ENCODE measurements around the gene ZNF619. TPM values are rescaled to one million over a fixed set of nuclear protein-coding genes. Genes with fewer than 3 reads are reported as not detected.
"Not testable (repeated sequence)": the region's sequence is repeated elsewhere in the genome, so short reads cannot be mapped to it uniquely, and the experiment has no call there.

ZNF619 gene
- polyA plus RNA-seq (ENCODE audit: insufficient read length), result 3.6 TPM

DNA sequence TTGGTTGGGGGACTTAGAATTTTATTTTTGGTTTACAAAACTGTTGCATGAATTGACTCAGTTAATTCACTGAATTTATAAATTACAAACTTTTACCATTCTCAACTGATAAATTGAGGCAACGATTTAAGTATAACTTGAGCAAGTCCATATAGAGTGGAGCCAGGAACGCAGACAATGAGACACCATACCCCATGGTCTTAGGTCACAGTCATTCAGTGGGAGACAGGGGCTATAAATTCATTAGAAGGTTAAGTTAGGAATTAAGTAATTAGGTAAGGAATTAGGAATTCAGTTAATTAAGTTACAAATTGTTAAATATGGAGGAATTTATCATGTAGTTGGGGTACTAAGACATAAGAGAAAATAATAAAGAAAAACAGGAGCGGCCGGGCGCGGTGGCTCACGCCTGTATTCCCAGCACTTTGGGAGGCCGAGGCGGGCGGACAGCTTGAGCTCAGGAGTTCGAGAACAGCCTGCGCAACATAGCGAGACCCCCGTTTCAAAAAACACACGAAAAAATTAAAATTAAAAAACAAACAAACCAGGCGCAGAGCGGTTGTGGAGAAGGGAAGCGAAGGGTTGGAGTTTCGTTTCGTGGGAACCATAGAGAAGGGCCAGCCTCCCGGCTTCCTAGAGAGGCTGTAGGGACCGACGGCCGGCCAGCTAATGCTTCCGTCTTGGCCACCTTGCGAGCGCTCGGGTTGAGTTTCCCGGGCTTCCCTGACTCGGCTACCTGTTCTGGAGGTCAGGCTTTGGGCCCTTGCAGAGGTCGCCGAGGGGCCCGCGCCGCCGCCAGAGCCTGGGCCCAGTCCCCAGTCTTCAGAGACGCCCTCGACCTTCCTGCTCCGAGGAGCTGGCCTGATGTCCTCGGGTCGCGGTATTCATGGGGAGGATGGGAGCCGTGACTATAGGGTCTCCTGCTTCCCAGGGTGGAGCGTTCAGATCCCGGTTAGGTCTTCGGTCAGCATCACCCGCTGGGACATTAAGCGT, at the start of gene ZNF619:
TSS of gene ZNF619 (plus strand) at position 645 of the 993 bp plus-strand sequence. CDS start 858 bp downstream, outside the sequence.
- DNase-seq, result peak; percentile 84

DNA sequence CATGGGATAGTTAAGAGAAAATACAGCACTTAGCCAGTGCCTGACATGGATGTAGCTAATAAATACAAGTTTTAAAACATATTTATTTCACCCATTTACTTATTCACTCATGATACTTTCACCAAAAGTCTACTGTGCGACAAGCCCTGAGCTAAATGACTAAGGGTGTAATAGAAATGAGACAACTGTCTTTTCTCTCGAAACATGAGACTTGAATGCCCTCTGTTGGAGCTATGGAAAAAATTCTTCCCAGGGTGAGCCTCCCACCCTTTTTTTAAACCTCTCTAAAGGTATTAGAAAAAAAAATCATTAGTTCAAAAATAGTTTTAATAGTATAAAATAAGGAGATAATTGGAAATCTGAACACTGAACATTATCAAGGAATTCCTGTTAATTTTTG, 44.1 kb upstream of the ZNF619 start:
- no peak for DNase-seq

DNA sequence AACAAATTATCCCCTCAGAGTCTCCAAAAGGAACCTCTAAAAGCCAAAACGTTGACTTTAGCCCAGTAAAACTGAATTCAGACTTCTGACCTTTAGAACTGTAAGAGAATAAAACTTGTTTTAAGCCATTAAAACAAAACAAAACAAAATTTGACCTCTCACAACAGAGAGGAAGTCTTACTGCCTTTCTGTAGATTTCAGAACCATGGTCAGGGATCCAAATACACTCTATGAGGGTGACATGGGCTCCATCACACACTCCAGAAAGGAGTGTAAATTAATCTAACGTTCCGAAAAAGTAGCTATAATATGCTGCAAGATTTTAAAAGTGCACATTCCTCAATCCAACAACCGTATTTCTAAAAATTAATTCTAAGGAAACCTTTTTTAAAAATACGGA, 39.0 kb upstream of the ZNF619 start:
- DNase-seq, result no peak

DNA sequence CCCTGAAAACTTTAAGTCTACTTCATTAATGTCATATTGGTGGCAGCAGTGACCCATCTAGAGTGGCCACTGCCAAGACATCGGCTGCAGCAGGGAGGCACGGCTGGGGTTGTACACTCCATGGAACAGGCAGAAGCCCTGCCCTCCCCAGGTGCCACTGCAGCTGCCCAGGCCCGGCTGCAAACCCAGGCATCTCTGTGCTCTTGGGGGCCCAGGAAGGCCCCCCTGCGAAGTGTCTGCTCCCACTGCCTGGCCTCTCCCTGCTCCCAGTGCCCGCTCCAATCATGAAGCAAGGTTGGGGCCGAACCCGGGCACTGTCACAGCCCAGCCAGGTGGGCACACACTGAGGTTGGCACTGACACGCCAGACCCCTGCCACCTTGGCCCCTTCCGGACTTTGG, 31.9 kb upstream of the ZNF619 start:
- DNase-seq, result no peak

DNA sequence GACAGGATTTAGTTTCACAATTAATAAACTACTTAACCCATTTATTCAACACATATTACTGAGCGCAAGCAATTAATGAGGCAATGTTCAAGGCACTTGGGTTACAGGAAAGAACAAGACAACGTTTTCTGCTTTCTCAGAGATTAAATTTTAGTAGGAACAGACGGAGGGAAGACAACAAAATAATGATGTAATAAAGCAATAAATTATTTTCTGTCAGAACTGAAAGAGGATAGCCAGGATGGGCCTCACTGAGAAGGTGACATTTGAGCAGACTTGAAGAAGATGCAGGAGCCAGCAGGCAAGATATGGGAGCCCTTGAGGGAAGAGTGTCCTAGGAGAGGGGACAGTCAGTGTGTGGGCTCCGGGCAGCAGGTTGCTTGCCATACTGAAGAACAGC, 31.0 kb upstream of the ZNF619 start:
- no peak for DNase-seq

DNA sequence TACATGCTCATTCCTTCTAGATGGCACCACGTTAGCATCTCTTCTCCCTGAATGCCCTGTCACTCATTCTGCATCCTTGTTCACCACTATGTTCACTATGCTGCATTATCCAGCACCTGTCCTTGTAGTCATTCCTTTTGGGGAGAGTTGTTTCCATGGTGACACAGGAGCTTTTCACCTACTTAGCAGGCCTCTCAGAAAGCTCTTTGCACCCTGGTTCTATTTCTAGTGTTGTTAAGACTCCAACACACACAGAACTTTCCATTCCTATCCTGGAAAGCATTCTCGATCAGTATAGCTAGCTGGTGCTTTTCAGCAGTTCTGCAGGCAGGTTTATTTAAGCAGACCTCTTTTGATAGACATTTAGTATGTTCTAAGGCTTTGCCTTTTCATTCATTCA, 26.5 kb upstream of the ZNF619 start:
- no peak for DNase-seq

DNA sequence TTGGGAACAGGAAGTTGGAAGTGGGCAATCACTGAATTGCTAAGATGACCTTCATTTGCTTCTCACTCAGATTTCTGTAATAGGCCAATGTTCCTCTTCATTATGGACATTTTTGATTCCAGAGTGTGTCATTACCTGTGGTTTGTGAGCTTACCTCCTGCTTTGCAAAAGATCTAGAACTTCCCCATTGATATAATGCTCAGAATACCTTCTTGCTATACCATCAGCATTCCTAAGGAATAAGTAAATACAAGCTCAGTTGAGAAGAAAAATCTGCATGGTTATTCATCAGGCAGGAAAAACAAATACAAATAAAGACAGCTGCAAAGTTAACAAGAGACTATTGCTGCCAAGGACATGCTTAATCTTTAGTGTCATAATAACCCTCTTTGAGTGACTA, 25.4 kb upstream of the ZNF619 start:
- DNase-seq, result no peak

DNA sequence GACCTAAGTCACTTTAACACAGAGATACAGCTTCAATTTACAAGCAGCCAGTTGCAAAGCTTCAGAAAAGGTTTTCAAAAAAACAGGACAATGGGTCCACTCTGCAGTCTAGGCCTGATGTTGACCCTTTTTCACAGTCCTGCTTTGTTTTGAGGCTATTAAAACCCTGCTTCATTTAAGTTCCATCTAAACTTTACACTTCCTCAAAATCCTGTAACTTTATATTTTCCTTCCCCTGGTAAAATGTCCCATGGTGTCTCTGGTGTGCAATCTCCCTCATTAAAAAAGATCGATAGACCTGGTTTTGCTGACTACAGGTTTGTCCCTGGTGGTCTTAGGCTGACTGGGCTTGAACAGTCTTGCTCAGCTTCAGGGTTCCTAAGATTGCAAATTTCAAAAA, 24.9 kb upstream of the ZNF619 start:
- no peak for DNase-seq

DNA sequence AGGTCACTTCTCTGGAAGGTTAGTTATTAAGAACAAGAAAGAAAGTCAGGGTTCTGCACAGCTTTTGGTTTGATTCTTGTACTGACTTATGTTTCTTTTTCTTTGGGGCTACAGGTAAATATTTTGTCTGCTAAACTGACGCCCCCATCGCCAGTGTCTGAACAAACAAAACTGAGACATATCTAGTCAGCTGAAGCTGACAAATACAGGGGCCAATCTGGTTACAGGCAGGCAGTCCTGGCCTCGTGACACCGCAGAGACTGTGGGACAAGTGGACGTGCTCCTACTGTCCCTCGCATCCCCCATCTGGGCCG, 24.4 kb upstream of the ZNF619 start:
- peak; percentile 11 for DNase-seq

DNA sequence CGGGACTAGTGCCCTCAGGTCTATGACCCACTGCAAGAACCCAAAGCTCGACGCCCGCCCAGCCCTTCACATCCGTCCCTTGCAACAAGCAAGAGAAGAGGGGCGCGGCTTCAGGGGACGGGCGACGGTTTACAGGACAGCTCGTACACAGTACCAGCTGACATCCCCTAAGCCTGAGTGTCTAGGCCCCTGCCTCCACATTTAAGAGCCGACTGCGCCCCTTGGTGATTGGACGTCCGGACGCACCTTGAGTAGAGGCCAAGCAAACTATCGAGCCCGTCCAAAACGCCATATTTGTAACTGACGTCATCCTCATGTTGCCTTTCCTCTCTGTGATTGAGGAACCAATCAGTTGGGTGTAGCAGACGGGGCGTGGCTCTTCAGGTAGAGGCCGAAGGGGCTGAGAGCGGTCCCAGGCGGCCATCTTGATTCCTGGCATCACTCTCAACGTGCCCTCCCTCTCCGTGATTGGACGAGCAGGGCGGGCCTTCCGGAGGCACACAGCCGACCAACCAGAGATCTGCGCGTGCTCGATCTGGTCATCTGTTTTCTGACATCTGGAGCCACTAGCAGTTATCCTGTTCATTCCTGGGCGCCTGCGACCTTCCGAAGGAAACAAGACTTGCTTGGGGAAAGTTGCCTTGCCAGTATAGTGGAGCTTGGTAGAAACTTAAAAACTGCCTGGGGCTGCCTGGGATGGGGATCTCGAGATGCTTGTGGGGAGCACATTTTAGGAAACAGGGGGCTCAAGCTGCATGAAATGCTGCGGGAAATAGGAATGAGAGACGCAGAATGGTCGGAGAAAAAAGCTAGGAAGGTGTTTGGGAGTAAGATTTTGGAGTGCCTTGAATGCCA, 23.8 kb upstream of the ZNF619 start:
- DNase-seq, result peak; percentile 97

DNA sequence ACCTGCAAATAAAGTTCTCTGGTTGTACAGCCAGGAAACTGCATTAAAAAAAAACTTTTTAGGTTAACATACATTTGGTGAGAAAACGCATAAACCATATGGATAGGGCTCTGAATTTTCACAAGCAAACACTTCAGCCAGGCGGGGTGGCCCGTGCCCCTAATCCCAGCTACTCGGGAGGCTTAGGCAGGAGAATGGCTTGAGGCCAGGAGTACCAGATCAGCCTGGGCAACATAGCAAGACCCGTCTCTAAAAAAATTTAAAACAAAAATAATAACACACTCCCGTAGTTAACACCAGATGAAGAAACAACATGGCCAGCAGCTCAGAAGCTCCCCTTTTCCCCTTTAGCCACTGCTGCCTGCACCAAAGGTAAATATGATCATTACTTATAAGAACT, 23.0 kb upstream of the ZNF619 start:
- DNase-seq, result no peak

DNA sequence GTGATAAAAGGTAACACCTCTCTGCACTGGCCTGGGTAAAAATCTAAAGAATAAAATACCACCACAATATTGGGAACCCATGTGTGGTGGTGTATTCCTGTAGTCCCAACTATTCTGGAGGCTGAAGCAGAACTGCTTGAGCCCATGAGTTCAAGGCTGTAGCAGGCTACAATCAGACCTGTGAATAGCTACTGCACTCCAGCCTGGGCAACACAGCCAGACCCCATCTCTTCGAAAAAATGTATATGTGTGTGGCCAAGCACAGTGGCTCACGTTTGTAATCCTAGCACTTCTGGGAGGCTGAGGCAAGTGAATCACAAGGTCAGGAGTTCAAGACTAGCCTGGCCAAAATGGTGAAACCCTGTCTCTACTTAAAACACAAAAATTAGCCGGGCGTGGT, 21.6 kb upstream of the ZNF619 start:
- no peak for DNase-seq

DNA sequence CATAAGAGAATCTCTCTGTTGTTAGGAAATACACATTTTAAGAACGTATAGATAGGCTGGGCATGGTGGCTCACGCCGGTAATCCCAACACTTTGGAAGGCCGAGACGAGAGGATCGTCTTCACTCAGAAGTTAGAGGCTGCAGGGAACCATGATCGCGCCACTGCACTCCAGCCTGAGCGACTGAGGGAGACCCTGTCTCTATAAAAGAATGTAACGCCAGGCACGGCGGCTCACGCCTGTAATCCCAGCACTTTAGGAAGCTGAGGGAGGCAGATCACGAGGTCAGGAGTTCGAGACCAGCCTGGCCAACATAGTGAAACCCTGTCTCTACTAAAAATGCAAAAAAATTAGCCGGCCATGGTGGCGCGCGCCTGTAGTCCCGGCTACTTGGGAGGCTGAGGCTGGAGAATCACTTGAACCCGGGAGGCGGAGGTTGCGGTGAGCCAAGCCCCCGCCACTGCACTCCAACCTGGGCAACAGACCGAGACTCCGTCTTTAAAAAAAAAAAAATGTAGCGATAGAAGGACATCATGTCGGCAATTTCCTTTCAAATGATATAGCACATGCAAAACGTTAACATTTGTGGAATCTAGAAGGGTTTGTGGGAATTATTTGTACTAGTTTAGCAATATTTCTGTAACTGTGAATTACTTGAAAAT, 20.5 kb upstream of the ZNF619 start:
- no peak for DNase-seq

DNA sequence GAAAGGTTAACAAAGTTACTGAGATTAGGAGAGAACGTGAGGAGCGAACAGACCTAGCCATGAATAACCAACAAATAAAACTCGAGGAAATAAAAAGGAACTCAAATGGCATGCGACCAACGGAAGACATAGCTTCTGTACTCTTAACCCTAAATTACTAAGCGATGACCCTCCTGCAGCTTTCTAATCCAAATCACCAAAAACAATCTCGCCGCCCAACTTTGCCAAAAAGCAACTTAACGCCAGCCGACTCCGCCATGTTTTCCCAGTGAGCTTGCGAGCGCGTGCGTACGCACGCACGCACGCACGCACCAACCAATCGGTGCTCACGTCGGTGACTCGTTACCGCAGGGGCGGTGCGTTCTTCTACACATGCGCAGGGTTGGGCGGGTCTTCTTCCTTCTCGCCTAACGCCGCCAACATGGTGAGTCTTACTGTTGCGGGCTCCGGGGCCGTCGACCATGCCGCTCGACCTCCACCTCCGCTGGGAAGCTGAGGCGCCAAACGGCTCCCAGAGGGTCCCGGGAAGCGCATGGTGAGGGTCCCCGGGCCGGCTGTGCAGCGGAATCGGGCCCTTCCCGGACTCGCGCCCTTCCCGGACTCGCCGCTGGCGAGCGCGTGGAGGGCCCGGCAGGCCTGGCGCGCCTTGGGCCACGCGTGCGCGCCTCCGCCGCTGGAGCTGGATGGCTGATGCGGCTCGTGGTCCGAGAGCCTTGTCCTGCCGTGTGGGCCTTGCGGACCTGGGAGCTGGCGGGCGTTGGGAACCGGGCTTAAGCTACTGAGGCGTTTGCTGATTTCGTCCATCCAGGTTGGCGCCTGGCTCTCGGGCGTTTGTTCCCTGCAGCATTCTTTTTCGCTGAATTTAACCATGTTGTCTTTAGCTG, 19.7 kb upstream of the ZNF619 start, which contains the start of gene RPL14:
TSS of gene RPL14 (plus strand) at position 400 of the 884 bp plus-strand sequence. CDS start at position 533, 133 bp downstream.
- DNase-seq, result peak; percentile 99

DNA sequence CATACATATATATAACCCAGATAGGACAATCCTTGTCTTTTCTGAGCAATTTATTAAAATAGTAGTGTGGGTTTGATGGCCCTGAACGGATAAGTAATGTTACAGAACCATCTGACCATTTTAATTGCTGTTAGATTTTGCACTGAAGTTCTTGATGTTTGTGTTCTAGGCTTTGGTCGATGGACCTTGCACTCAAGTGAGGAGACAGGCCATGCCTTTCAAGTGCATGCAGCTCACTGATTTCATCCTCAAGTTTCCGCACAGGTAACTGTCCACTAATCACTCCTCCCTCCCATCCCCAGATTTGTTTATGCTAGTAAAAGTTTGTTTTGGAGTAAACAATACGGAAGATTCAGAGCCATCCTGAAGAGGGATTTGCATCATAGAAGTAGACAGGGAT, 18.4 kb upstream of the ZNF619 start:
- DNase-seq, result no peak

DNA sequence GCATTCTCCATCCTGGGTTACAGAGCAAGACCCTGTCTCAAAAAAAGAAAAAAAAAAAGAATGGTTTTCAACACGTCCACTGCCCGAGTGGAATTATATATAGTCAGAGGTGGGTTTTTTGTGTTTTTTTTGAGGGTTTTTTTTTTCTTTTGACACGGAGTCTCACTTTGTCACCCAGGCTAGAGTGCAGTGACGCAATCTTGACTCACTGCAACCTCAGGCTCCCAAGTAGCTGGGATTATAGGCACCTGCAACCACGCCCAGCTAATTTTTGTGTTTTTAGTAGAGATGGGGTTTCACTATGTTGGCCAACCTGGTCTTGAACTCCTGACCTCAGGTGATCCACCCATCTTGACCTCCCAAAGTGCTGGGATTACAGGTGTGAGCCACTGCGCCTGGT, 16.4 kb upstream of the ZNF619 start:
- DNase-seq, result not testable (repeated sequence)

DNA sequence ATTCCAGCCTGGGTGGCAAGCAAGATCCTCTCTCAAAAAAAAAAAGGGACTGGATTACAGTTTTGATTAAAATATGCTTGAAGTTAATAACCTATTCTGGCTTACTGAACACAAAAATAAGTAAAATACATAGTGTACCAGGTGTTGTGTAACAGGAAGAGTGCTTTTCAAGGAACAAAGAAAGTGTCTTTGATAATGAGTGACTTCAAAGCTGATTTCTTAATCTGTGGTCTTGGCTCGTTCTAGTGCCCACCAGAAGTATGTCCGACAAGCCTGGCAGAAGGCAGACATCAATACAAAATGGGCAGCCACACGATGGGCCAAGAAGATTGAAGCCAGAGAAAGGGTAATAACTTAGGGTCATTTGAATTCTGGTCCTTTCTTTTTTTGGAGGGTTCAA, 15.8 kb upstream of the ZNF619 start:
- DNase-seq, result no peak

DNA sequence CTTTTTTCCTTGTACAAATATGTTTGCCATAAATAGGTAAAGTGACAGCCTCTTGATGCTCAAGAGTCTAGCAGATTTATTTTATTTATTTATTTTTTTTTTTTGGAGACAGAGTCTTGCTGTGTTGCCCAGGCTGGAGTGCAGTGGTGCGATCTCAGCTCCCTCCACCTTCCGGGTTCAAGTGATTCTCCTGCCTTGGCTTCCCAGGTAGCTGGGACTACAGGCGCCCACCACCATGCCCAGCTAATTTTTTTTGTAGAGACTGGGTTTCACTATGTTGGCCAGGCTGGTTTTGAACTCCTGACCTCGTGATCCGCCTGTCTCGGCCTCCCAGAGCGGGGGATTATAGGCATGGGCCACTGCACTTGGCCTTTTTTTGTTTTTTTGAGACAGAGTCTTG, 14.1 kb upstream of the ZNF619 start:
- not testable (repeated sequence) for DNase-seq

DNA sequence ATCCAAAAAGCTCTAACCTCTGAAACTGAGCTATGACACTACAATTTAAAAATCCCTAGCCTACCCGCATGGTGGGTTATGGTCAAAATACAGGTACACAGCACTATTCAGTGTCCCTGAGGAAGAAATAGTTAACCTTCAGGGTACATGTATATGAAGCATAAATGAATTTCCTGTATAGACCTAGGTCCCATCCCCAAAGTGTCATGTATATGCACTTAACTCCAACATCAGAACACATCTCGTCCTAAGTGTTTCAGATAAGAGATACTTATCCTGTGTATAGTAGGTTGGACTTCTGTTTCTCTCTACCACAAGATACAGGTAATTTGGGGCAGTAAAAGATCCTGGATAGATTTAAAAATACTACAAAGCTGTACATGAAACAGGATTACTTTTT, 13.3 kb upstream of the ZNF619 start:
- DNase-seq, result no peak

DNA sequence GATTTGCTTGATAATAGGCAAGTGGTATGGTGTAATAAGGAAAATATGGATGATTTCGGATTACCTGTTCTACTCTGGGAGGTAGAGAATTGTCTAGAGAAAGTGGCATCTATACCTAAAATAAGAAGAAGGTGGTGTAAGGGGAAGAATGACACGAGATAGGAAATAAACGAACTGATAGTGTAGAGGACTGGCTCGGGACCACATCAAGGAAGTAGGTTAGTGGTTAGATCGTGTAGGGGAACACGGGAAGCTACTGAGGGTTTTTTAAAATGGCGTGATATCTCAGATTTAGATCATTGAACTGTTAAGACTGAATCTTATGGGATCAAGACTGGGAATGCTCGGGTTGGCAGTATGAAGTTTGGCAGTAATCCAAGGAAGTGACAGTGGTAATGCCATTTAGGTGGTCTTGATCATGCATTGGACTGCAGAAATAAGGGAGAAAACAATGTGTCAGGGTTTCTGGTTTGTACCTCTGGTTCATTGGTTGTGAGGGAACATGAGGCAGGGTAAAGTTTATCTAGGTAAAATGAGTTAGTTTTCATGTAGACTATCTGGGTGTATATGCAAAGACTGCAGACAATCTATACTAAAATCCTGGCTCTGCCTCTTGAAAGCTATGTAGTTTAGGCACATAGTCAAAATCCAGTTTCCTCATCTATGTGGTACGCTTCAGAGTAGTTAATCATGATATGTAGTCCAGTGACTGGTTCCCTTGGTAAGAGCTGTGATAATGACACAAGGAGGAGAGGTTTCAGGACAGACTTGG, 12.4 kb upstream of the ZNF619 start:
- no peak for DNase-seq

DNA sequence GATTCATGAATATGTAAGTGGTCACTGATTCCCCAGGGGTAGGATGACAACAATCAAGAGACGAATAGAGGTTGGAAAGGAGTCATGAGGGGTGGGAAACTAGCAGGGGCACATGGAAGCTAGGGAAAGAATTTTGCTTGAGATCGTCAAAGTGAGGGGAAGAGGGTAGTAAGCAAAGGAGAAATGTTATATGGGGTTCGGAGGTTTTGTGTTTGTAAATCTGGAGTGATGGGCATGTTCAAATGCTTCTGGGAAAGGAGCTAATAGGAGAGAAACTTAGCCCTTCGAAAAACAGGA, 11.9 kb upstream of the ZNF619 start:
- DNase-seq, result no peak

Measured in hindlimb muscle (tissue), 1 donor.